ENCODE measurements around the gene RHO.

Gene RHO

GRCh38 chr3:129562803-129563202 lies 34.4 kb downstream of the RHO start:
- DNase-seq: no peak

- DNase-seq: no peak
Measured at GRCh38 chr3:129563332-129563731, 34.9 kb downstream of the RHO start.

DNA sequence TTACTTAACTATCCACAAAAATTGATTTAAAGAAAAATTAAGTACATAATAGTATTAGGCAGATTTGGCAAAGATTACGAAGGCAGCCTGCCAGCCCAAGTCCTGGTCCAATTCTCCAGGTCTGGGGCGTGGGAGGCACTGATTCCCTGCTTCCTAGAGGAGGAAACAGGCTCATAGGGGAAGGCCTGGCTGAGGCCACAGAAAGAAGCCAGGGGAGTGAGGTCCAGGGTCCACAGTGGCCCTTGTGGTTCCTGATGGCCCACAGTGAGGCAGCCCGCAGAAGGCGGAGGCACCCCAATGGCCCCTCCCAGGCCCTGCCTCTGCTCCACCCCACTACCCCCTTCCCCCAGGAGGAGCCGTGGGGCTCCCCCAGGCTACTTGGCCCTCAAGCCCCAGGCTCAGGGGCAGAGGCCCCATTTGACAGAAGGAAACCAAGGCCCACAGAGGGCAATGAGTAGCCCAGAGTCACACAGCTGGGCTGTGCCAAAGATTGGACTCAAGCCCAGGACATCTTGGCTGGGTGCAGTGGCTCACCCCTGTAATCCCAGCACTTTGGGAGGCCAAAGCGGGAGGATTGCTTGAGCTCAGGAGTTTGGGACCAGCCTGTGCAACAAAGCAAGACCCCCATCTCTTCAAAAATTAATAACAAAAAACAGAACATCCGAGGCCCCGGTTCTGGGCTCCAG lies 35.6 kb downstream of the RHO start:
- DNase-seq: no peak

GRCh38 chr3:129564981-129565644 lies 36.7 kb downstream of the RHO start:
- DNase-seq: no peak

DNA sequence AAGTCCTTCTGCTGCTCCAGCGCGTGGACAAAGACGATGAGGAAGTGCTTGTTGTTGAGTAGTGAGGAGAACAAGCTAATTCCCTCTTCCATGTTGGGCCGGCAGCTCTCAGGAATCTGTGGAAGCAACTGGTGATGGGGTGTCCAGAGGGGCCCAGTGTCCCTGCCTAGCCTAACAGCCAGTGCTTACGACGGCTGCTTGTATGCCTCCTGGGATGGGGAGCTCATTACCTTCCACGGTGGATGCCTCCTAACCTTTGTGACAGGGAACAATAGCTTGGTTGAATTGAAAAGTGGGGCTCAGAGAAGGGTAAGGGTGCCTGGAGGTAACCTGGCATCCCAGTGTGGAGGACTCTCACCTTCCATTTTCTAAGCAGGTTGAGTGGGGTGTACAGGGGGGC lies 37.5 kb downstream of the RHO start:
- no peak for DNase-seq

- no peak for DNase-seq
Measured at GRCh38 chr3:129567176-129567705, 38.8 kb downstream of the RHO start.

DNA sequence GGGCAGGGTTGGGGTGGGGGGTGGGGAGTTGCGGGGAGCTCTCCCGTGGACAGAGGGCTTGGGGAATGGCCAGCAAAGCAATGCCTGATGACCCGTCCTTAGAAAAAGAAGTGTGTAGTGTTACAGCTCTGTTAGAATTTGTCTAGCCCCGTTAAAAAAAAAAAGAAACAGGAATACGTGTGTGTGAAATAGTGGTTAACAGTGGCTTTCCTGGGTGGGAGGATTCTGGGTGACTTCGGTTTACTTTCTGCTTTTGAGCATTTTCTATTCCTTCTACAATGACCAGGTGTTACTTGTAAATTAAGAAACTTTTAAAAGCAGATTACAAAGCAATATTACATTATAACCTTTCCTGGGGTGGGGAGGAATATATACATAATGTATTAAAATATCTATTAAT lies 39.5 kb downstream of the RHO start:
- DNase-seq: no peak

GRCh38 chr3:129569856-129570255 lies 41.4 kb downstream of the RHO start:
- DNase-seq: no peak

GRCh38 chr3:129571605-129572547 lies 43.4 kb downstream of the RHO start:
- DNase-seq: no peak

DNA sequence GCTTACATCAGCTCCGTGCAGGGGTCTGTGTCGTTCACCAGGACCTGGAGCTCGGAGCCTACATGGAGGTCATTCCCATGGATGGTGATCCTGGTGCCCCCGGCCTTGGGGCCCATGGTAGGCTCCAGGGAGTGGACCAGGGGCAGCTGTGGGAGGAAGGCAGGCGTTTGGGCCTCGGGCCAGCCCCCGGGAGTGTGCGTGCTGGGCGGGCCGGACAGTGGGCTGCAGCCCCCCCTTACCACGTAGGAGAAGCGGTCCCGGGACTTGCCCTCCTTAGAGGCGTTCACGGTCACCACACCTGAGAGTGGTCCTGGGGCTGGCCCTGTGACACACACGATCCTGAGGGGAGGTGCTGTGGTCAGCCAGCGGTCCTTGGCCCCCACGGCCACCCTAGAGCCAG lies 44.2 kb downstream of the RHO start:
- DNase-seq: no peak

GRCh38 chr3:129573493-129573892 lies 45.1 kb downstream of the RHO start:
- no peak for DNase-seq

DNA sequence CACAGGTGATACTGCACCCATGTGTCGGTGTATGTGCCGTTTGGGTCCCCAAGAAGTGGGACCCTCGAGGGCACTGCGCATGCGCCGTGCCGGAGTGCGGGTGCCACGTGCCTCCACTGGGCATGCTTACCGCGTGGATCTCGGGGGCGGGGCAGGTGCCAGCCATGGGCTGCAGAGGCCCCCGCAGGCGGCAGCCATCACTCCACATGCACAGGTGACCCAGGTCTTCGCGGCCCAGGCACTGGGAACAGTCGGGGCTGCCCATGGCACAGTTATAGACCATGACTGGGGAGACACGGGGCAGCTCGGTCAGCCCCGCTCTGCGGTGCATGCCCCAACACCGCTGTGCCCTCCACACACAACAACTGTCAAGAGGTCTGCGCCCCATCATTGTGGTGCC lies 45.8 kb downstream of the RHO start:
- no peak for DNase-seq

- no peak for DNase-seq
Measured at GRCh38 chr3:129575233-129575996, 47.0 kb downstream of the RHO start.

- no peak for DNase-seq
Measured at GRCh38 chr3:129575997-129576384, 47.6 kb downstream of the RHO start.

DNA sequence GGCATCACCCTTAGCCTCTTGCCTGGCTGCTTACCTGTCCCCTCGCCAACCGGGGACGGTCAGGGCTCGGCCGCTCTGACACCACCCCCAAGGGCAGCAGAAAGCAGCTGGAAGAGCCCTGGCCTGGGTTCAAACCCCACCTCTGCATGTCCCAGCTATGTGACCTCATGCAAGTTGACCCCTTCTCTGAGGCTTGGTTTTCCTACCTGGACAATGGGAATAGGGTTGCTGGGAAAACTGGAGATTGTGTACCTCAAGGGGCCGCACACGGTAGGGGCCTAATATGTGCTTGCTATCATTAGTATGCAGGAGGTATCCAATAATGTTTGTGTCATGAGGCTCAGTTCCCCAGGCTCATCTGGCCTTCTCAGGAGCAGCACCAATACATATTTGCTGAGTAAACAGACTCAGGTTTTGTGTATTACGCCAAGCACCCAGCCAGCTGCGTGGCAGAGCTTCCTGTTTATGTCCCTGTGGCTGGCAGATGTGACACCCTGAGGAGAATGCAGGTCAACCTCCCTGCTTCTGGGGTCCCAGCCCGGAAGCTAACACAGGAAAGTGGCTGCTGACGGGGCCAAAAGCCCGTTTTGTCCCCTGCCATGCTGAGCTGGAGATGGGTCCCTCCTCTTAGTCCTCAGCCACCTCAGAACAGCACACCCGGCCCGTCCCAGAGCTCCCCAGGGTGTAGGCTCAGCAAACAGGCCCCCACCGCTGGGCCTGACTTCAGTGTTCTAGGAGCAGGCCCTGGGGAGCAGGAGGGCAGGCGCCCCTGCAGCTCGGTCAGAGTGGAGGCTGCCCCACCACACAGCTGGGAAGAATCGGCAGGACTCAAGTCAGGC lies 48.3 kb downstream of the RHO start:
- peak; percentile 60 for DNase-seq

- no peak for DNase-seq
Measured at GRCh38 chr3:129577366-129577765, 48.9 kb downstream of the RHO start.

- DNase-seq: no peak
Measured at GRCh38 chr3:129577925-129578786, 49.7 kb downstream of the RHO start.

GRCh38 chr3:129579991-129580390 lies 51.6 kb downstream of the RHO start:
- no peak for DNase-seq

GRCh38 chr3:129581623-129582022 lies 53.2 kb downstream of the RHO start:
- no peak for DNase-seq

GRCh38 chr3:129582799-129583198 lies 54.4 kb downstream of the RHO start:
- no peak for DNase-seq

DNA sequence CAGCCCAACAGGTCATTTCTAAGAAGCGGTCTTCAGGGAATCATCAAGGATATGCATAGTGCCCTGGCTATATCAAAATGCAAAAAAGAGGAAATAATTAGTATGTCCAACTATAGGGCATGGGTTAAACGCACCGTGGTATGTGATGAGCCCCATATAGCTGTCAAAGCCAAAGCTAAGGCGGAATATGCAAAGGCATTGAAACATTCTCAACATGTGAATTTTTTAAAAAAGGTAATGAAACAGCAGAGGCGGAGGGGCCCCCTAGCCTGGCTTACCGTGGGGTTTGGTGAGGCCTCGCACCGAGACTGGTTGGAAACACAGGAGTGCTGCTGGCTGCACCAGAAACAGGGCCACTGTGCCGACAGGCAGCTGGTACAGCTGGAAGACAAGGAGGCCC lies 54.9 kb downstream of the RHO start:
- no peak for DNase-seq
